SW 1271 (cell line): ENCODE data around the gene ANTXR2.

Source experiments
- DNase-seq, 2 experiments: peaks; one replicate each; lab custom pipeline; 2025; lab: John Stamatoyannopoulos, UW

The ANTXR2 gene

GRCh38 chr4:80069837-80070731 lies 2.9 kb downstream of the ANTXR2 start:
- peak in 1 of 2 experiments; percentile 24 for DNase-seq

DNA sequence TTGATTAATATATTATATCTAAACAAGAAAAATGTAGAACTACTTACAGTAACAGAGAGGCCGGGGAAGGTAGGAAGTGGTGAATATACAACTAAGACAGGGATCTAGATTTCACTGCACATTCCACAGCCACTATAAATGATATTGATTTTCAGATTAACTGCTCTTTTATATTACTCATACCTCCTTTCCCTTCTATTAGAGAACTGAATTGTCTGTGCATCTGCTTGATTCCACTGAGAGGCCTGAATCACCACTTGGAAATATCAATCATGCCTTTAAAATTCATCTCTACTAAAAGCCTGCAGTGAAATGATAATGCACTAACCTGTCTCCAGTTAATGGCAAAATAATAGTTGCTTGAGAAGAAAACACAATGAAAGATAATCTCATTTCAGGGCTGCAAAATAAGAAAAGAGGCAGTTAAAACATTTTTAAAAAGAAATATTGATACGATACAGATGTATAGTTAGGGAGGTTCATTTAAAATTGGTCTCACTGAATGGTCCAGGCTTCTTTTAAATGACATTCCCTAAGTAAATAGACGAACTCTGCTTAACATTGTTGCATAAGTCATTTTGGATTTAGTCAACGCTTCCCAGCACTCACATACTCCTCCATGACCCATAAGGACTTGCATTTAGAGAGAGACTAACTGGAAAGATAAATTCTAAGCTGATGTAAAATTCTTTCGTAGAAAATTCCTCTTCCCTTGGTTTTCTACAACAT lies 3.8 kb downstream of the ANTXR2 start:
- no peak for DNase-seq

- no peak for DNase-seq
Measured at GRCh38 chr4:80065601-80066000, 7.4 kb downstream of the ANTXR2 start.

- no peak for DNase-seq
Measured at GRCh38 chr4:80062527-80062926, 10.5 kb downstream of the ANTXR2 start.

DNA sequence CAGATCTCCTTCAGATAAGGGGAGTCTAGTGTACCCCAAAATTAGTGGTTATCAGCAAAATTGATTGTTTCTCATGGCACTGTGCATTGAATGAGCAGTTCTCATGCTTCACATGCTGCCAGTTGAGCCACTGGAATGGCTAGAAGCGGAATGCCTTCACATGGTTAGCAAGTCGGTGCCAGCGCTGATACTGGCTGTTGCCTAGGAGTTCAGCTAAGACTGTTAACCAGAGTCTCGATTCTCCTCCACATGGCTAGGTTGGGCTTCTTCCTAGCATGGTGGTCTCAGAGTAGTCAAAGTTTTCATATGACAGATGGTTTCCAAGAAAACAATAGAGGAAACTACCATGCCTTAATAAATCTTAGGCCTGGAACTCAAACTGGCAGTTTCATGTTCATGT lies 12.2 kb downstream of the ANTXR2 start:
- DNase-seq = no peak

DNA sequence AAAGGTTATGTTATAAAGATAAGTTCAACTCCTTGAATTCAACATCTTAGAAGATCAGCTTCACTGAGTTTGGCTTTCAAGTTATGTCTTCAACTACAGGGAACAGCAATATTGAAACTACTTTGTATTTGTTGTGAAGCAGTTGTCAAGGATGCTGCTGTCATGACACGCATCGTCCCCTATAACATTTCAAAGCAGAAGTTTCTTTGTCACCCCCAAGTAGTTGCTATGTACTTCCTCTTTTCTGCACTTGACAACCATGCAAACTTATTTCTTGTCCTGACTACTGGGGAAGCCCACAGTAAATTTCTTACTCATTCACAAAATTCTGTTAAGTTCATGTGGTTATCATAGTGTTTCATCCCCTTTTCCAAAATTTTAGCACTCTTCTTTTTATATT lies 14.3 kb downstream of the ANTXR2 start:
- peak in 1 of 2 experiments; percentile 16 for DNase-seq

- no peak for DNase-seq
Measured at GRCh38 chr4:80054375-80054774, 18.7 kb downstream of the ANTXR2 start.

GRCh38 chr4:80053140-80053910 lies 19.7 kb downstream of the ANTXR2 start:
- DNase-seq = no peak

GRCh38 chr4:80049813-80050534 lies 23.1 kb downstream of the ANTXR2 start:
- DNase-seq = no peak

DNA sequence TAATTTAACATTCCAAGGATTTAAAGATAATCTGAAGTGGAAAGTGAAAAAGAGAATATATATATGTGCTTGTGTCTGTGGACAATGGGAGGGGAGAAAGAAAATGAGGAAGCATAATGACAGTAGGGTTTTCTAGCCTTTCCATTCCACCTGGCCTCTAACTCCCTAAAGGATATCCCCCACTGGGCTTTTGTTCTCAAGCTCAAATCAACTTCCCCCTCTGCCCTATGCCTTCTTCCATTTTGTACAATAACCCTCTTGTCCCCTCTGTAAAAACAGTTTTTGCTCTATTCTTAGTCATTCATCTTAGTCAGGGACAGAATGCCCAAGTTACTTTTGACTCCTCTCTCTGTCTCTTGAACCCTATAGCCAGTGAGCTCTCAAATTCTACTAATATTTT lies 23.6 kb downstream of the ANTXR2 start:
- DNase-seq = no peak

DNA sequence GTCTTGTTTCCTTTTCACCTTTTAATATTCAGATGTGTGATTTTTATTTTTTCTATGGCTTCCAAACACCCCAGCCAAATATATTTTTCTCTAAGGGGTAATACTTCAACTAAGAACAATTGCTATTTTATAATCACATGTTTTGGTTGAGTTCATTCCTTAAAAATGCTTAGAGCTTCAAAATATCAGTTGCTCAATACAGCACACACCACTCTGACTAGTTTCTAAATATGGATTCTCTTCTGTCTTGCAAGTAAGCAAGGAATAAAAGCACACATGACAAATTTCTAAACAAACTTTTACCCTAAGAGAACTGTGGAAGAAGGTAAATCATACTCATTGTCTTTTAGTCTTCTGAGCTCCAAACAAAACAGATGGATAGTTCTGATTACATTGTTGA lies 27.2 kb downstream of the ANTXR2 start:
- DNase-seq = no peak

GRCh38 chr4:80043541-80043940 lies 29.5 kb downstream of the ANTXR2 start:
- DNase-seq = no peak

- DNase-seq = no peak
Measured at GRCh38 chr4:80042821-80043220, 30.2 kb downstream of the ANTXR2 start.

DNA sequence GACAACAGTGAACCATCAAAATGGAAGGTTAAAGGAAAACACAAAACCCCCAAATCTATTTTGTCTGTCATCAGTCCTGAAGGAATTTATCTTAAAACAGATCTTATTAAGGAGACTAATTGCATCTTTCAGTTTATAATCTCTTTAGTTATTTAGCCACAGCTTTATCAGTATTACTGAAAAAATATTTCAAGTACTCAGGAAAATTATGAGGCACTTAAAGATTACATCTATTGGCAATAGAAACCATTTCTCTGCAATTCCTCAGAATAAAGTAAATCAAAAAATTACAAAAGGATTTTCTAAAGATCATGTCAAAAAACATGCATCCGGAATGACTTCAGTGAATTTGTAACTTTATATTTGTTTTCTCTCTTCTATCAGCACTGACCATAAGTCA lies 35.2 kb downstream of the ANTXR2 start:
- no peak for DNase-seq

- DNase-seq = no peak
Measured at GRCh38 chr4:80036949-80037685, 35.9 kb downstream of the ANTXR2 start.

DNA sequence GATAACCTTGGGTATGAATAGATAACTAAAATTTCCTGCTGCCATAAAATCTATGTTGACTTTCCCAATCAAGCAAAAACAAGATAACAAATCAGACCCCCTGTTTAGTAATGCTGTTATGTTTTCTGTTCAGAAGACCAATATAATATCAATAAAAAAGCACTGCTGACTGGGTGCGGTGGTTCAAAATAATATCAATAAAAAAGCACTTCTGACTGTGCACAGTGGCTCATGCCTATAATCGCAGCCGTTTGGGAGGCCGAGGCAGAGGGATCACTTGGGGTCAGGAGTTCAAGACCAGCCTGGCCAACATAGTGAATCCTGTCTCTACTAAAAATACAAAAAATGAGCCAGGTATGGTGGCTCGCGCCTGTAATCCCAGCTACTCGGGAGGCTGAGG lies 36.7 kb downstream of the ANTXR2 start:
- DNase-seq = no peak

DNA sequence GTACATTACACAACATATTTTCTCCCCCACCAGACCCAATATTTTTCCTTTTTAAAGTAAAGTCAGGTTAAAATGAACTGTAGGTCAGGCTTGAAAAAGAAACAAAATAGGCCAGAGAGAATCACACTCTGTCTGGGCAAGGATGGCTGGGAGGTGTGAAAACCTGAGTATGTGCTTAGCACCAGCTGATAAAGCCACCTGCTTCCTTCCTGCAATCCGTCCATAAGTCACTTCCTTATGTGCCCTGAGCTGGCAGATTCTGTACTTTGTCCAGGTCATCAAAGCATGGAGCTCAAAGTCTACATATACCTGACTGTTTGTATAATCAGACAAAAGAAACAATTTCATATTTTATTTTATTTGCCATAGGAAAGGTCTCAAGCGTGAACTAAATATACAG lies 37.7 kb downstream of the ANTXR2 start:
- DNase-seq = no peak

DNA sequence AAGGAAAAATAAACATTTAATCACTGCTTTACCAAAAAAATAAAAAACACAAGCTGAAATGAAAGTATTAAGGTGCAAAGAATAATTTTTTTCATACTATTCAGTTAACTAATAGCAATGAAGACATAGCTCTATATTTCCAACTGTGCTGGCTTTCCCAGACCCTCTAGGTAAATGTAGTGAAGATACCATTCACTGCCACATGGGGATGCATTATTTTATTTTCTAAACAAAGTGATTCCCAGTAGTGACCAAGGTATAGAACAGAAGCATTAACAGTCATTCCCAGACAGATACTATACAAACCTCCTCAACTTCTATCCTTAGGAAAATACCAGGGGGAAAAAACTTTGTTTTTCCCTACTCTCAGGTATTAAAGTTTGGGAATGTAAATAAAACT lies 39.4 kb downstream of the ANTXR2 start:
- DNase-seq = peak in 1 of 2 experiments; percentile 7

GRCh38 chr4:80029364-80029763 lies 43.7 kb downstream of the ANTXR2 start:
- DNase-seq = no peak

DNA sequence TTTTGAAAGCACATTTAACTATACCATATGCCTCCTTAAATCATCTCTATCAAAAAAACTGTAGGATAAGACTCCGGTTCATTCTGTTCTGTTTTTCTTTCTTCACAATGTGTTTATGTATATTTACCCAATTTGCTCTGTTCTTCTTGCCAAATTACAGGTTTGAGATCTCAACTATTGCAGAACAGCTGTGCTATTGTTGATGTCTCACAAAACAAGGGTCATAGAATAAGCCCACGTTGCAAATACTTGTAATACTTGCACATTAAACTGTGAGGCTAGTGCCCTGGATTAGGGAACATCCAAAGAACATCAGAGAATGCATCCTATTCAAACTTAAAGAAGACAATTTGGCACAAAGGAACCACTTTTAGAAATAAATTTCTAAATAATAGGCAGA lies 45.4 kb downstream of the ANTXR2 start:
- no peak for DNase-seq

- DNase-seq = no peak
Measured at GRCh38 chr4:80026100-80026499, 46.9 kb downstream of the ANTXR2 start.
